Activated CD8-positive, alpha-beta memory T cell treated with anti-CD3 and anti-CD28 coated beads for 36 hours (primary cell): ENCODE measurements around the gene GPR34. TPM values are rescaled to one million over a fixed set of nuclear protein-coding genes. Genes with fewer than 3 reads are reported as not detected.
"Not testable (repeated sequence)": the region's sequence is repeated elsewhere in the genome, so short reads cannot be mapped to it uniquely, and the experiment has no call there.

Source experiments
- CTCF ChIA-PET: fragments of 350-600 bp; sonication (Branson Sonifier 250); formaldehyde crosslinking; loops from one replicate; lab custom pipeline; 2021; ENCODE audit warnings: antibody characterized with exemption; lab: Charles Lee
- POLR2A ChIA-PET: fragments of 350-600 bp; sonication (Branson Sonifier 250); formaldehyde crosslinking; loops from one replicate; lab custom pipeline; 2021; ENCODE audit warnings: antibody characterized with exemption; lab: Charles Lee
- total RNA-seq, 2 experiments: library from RNA; stranded (reverse); gene quantifications; one replicate each; pipeline ENCODE4 v1.2.3, GENCODE V29; 2021

GPR34 gene
- total RNA-seq, 2 experiments from 2014 or later: 0.97 to 1.0 TPM

- CTCF ChIA-PET: no interaction called here
- POLR2A ChIA-PET: no interaction called here
Measured at GRCh38 chrX:41689711-41690110, 938 bp downstream of the GPR34 start.

GRCh38 chrX:41692162-41692749 lies 3.5 kb downstream of the GPR34 start:
- ChIA-PET POLR2A (interaction anchor here (0.6 kb wide), 1 partner anchor 10 kb away, joined by 3 read pairs; no protein-coding TSS in a partner anchor), CTCF (no interaction called here)

- ChIA-PET CTCF (no interaction called here), POLR2A (no interaction called here)
Measured at GRCh38 chrX:41693024-41693423, 4.3 kb downstream of the GPR34 start.

GRCh38 chrX:41695426-41695825 lies 6.7 kb downstream of the GPR34 start:
- ChIA-PET CTCF (interaction anchor here (0.6 kb wide), 1 partner anchor 22 kb away, joined by 4 read pairs; no protein-coding TSS in a partner anchor), POLR2A (no interaction called here)

GRCh38 chrX:41703574-41704029 lies 14.8 kb downstream of the GPR34 start:
- POLR2A ChIA-PET: interaction anchor here (0.6 to 0.7 kb wide), 2 partner anchors 122 to 940 kb away, joined by 4 to 7 read pairs; no protein-coding TSS in a partner anchor

GRCh38 chrX:41705042-41705441 lies 16.3 kb downstream of the GPR34 start:
- ChIA-PET POLR2A (no interaction called here), CTCF (interaction anchor here (1.1 kb wide), 1 partner anchor 13 kb away, joined by 3 read pairs; no protein-coding TSS in a partner anchor)

More at GRCh38 chrX:41703574-41704029, 14.8 kb downstream of the GPR34 start:
- CTCF ChIA-PET: no interaction called here

GRCh38 chrX:41705680-41706374 lies 17.1 kb downstream of the GPR34 start:
- ChIA-PET POLR2A (no interaction called here), CTCF (no interaction called here)

GRCh38 chrX:41707218-41707617 lies 18.4 kb downstream of the GPR34 start:
- ChIA-PET CTCF (no interaction called here), POLR2A (no interaction called here)

GRCh38 chrX:41708486-41708885 lies 19.7 kb downstream of the GPR34 start:
- POLR2A ChIA-PET: no interaction called here
- CTCF ChIA-PET: no interaction called here

GRCh38 chrX:41711021-41711667 lies 22.4 kb downstream of the GPR34 start:
- ChIA-PET POLR2A (no interaction called here), CTCF (no interaction called here)

- CTCF ChIA-PET: no interaction called here
- POLR2A ChIA-PET: no interaction called here
Measured at GRCh38 chrX:41716222-41716621, 27.4 kb downstream of the GPR34 start.

- ChIA-PET POLR2A (no interaction called here), CTCF (no interaction called here)
Measured at GRCh38 chrX:41716767-41717473, 28.1 kb downstream of the GPR34 start.

- CTCF ChIA-PET: interaction anchor here (1.0 kb wide), 1 partner anchor 14 kb away, joined by 3 read pairs; no protein-coding TSS in a partner anchor
- POLR2A ChIA-PET: no interaction called here
Measured at GRCh38 chrX:41718481-41719235, 29.9 kb downstream of the GPR34 start.

- CTCF ChIA-PET: not testable (repeated sequence)
- POLR2A ChIA-PET: interaction anchor here (0.9 kb wide), 1 partner anchor 40 kb away, joined by 3 read pairs; no protein-coding TSS in a partner anchor
Measured at GRCh38 chrX:41719610-41720009, 30.8 kb downstream of the GPR34 start.

- CTCF ChIA-PET: no interaction called here
- POLR2A ChIA-PET: interaction anchor here (0.9 kb wide), 1 partner anchor 39 kb away, joined by 3 read pairs; no protein-coding TSS in a partner anchor
Measured at GRCh38 chrX:41720125-41720779, 31.5 kb downstream of the GPR34 start.

- POLR2A ChIA-PET: no interaction called here
Measured at GRCh38 chrX:41721590-41721989, 32.8 kb downstream of the GPR34 start.

GRCh38 chrX:41722214-41722613 lies 33.4 kb downstream of the GPR34 start:
- CTCF ChIA-PET: no interaction called here
- POLR2A ChIA-PET: no interaction called here

More at GRCh38 chrX:41721590-41721989, 32.8 kb downstream of the GPR34 start:
- CTCF ChIA-PET: no interaction called here
